Fibroblast of skin of abdomen (primary cell): ENCODE measurements around the gene RAPGEF4.
A peak's percentile ranks its signal among the peaks of the same experiment; 100 is the strongest.

ENCODE experiments used
- DNase-seq: peaks from one replicate; pipeline ENCODE4 v3.0.0-alpha.2; 2013

The RAPGEF4 gene

GRCh38 chr2:172829229-172829628 lies 93.6 kb downstream of the RAPGEF4 start:
- peak; percentile 88 for DNase-seq

DNA sequence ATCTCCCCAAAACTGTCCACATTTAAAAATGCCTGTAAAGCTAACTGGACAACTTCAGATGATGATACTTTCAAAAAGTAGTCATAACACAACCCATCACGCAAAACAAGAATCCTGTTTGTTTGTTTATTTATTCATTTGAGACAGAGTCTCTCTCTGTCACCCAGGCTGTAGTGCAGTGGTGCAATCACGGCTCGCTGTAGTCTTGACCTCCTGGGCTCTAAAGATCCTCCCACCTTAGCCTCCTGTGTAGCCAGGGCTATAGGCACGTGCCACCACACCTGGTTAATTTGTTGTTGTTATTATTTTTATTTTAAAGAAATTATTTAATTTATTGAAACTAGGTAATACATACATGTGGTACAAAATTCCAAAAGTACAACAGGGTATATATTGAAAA lies 94.8 kb downstream of the RAPGEF4 start:
- DNase-seq: no peak

DNA sequence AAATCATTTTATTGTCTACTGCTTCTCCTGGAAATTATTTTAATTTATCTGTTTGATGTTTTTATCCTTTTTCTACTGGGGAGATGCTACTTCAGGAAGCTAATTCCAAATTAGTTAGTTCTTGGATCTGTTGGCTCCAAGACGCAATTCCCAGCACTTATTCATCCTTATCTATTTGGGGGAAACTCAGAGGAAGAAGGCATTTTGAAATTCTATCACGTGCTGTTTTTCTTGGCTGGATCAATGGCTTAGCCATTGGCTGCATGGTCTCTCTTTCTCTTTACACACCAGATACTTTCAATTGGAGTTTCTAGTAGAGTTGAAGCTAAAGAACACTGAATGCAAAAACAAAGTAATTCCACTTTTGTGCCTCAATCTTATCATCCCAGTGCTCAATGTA lies 98.3 kb downstream of the RAPGEF4 start:
- no peak for DNase-seq

GRCh38 chr2:172834881-172835280 lies 99.2 kb downstream of the RAPGEF4 start:
- no peak for DNase-seq

GRCh38 chr2:172836347-172836821 lies 100.7 kb downstream of the RAPGEF4 start:
- DNase-seq: peak; percentile 68

GRCh38 chr2:172836827-172837226 lies 101.2 kb downstream of the RAPGEF4 start:
- peak; percentile 27 for DNase-seq

DNA sequence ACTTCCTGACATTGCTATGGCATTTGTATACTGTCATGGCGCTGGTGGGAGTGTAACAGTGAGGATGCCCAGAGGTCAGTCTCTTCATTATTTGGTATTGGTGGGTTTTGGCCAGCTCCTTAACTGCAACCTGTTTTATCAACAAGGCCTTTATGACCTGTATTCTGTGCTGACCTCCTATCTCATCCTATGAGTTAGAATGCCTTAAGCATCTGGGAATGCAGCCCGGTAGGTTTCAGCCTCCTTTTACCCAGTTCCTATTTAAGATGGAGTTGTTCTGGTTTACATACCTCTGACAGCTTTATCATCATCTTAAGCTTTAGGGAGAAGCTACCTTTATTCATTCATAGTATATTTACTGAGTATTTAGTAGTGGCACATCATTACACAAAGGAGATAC lies 103.8 kb downstream of the RAPGEF4 start:
- DNase-seq: no peak

DNA sequence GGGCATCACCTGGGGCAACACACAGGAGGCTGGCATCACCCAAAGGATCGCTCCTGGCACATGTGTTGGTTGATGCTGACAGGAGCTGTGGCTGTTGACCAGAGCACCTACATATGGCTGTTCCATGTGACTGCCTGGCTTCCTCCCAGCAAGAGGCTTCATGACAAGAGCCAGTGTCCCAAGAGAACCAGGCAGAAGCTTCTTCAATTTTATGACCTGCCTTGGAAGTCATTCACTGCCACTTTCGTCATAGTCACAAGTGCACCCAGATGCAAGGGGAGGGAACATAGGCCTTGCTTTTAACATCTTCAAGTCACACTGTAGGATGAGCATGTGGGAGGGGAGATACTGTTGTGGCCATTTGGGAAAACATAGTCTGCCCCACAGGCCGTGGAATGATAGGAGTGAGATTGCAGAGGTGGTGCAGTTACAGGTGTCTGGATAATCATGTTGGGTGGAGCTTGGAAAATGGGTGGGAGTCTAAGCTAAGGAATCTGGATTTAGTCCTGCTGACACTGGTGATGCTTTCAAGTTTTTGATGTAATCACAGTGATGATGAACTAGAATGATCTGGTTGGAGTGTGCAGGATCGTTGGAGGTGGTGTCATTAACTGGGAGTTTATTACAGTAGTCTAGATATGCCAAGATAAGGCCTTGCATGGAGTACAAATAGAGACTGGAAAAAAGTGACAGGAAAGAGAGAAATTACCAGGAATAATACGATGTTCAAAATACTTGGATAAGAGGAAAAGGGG lies 107.0 kb downstream of the RAPGEF4 start:
- no peak for DNase-seq

GRCh38 chr2:172843266-172843582 lies 107.6 kb downstream of the RAPGEF4 start:
- DNase-seq: no peak

DNA sequence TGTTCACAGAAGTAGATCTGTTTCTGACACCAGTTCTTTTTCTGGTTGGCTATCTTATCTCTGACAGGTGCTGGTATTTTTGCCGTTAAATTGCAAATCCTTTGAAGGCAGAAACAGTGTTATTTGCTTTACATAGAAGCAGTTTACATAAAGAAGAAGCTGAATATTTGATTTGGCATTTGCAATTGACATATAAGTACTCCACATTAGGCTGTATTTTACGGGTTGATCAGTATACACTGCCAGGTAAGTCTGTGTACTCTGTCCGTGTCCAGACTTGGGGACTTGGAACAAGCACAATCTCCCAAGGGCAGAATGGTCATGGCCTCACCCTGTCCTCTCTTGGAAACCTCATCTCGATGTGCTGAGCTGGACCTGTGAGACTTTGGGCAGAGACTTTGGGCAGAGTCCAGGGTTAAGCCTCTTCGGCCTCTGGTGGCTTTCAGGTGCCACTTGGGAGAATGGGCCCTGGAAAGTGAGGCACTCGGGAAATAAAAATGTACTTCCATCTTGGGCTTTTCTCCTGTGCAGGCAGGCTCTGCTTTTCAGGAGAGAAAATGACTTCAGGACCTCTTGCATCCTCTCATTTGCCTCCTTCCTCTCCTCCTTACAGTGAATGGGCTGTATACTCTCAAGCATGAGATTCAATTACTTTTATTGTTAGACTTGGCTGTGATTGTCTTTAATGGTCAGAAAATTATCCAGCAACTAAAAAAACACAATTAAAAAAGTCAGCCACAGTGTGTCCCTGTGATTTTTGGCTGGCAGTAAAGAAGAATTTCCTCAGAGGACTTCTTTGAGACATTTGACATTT lies 108.5 kb downstream of the RAPGEF4 start:
- no peak for DNase-seq

DNA sequence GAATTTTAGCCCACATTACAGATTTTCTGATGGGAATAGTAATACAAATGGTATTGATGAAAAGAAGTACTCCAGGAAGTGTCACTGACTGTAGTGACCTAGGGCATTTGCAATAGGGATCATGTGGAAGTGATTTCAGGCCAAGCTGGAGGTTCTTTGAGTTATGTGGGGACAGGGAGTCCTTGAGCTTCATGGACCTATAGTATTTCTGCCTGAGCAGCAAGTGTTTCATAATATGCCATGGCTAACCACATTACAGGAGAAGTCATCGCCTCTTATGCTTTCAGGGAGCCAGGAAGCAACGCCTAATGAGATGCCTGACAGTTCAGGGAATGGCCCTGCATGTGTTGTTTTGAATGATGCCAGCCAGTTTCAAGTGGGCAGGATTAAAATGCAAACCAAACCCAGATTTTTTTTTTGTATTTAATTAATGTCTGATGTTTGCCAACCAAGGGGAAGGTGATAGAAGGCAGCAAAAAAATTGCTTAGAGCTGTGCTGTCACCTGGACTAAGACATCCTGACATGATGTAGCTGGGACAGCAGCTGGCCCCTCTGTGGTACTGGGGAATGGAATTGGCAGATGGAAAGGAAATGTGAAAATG lies 109.5 kb downstream of the RAPGEF4 start:
- DNase-seq: no peak

GRCh38 chr2:172846551-172846950 lies 110.9 kb downstream of the RAPGEF4 start:
- no peak for DNase-seq

DNA sequence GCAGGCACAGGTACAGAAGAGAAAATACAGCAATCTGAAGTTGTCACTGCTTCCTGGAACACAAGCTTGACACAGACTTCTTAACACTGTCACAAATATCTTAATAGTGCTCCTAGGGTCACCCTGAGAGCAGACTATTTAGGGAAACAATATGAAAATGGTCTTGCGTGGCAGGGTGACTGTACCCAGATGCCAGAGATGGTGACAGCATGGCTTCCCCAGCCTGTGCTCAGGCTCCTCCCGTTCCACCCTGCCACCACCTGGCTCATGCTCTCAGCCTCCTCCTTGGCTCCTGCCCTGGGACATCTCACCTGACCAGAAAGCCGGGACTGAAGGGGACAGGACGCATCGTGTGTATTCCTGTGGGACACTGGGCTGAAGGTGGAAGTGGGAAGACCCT lies 111.5 kb downstream of the RAPGEF4 start:
- no peak for DNase-seq

DNA sequence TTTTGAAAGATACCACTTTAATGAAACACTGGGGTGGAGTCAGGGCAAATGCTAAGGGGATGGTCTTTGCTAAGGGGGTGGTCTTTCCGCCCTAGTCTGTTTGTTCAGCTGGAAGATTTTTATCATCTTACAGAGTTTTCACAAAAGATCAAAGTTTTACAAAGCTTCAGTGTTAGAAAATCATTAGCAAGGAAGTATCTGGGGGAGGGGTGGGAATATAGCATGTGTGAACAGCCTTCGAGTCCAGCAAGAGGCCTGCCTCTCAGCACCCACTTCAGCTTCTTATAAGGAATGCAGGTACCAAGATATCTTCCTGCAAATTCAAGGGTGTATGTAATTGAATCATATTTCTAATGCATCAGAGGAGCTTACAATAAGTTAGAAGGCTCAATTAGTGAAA lies 112.9 kb downstream of the RAPGEF4 start:
- no peak for DNase-seq

- no peak for DNase-seq
Observed at GRCh38 chr2:172849519-172850217, 114.0 kb downstream of the RAPGEF4 start.

DNA sequence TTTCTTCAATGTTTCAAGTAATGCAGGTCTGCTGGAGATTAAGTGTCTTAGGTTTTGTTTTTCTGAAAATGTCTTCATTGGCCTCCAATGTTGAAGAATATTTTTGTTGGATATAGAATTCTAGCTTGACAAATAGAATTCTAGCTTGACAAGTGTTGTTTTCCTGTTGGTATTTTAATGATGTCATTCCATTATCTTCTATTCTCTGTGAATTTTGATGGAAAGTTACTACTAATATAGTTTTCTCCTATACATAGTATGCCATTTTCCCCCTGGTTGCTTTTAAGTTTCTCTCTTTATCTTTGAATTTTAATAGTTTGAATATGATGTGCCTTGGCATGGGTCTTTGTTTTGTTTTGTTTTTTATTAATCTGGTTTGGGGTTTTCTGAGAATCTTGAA lies 119.9 kb downstream of the RAPGEF4 start:
- no peak for DNase-seq

- DNase-seq: no peak
Observed at GRCh38 chr2:172856606-172857005, 121.0 kb downstream of the RAPGEF4 start.

- peak; percentile 40 for DNase-seq
Observed at GRCh38 chr2:172858473-172858745, 122.8 kb downstream of the RAPGEF4 start.

GRCh38 chr2:172859581-172860335 lies 124.1 kb downstream of the RAPGEF4 start:
- DNase-seq: no peak

GRCh38 chr2:172860336-172860707 lies 124.7 kb downstream of the RAPGEF4 start:
- no peak for DNase-seq

GRCh38 chr2:172861098-172861497 lies 125.5 kb downstream of the RAPGEF4 start:
- DNase-seq: no peak

- DNase-seq: no peak
Observed at GRCh38 chr2:172861656-172862476, 126.2 kb downstream of the RAPGEF4 start.
